ENCODE results near the gene CSAG2.
"Not testable (repeated sequence)": the region's sequence is repeated elsewhere in the genome, so short reads cannot be mapped to it uniquely, and the experiment has no call there.

CSAG2 gene, protein sequence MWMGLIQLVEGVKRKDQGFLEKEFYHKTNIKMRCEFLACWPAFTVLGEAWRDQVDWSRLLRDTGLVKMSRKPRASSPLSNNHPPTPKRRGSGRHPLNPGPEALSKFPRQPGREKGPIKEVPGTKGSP

DNA sequence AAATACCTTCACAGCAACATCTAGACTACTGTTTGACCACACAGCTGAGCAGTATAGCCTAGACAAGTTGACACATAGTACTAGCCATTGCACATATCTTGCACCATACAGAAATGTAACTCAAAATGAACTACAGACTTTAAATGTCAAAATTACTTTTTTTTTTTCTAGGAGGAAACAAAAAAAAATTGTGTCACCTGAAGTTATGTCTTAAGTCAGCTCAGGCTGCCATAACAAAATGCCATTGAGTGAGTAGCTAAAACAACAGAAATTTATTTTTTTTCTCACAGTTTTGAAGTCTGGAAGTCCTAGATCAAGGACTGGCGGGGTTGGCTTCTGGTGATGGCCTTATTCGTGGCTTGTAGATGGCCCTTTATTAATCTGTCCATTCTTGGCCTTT lies at the start of gene CSAG2:
Gene CSAG2 (minus strand): TSS at position 101 of the 400 bp plus-strand sequence. CDS start 161 bp downstream, outside the sequence.
- H3K9ac ChIP-seq (ENCODE audit: low read depth, low read length); H3K4me1 ChIP-seq (ENCODE audit: insufficient read depth, low read length); H3K36me3 ChIP-seq (ENCODE audit: insufficient read depth, low read length); H3K9me3 ChIP-seq (ENCODE audit: control insufficient read depth, insufficient read depth, low read length): not testable (repeated sequence)

DNA sequence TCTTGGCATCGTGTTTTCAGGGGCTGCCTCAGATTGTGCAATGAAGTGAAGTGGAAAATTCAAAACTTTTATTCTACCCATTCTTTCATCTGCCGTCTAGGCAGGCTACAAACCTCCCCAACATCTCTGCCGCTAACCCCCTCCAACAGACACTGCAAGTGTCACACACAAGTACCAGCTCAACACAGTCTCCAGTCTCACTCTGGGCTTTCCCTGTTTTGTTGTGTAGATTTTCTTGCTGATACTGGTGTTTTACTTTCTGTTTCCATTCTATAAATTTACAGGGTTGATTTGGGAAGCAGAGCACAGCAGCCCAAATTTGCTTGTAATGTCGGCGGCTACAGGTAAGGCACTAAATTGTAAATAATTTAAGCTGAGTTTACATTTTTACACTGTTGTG lies 45.8 kb upstream of the CSAG2 start:
- not testable (repeated sequence) for H3K4me1 ChIP-seq (ENCODE audit: insufficient read depth, low read length); H3K36me3 ChIP-seq (ENCODE audit: insufficient read depth, low read length); H3K9ac ChIP-seq (ENCODE audit: low read depth, low read length); H3K9me3 ChIP-seq (ENCODE audit: control insufficient read depth, insufficient read depth, low read length)

DNA sequence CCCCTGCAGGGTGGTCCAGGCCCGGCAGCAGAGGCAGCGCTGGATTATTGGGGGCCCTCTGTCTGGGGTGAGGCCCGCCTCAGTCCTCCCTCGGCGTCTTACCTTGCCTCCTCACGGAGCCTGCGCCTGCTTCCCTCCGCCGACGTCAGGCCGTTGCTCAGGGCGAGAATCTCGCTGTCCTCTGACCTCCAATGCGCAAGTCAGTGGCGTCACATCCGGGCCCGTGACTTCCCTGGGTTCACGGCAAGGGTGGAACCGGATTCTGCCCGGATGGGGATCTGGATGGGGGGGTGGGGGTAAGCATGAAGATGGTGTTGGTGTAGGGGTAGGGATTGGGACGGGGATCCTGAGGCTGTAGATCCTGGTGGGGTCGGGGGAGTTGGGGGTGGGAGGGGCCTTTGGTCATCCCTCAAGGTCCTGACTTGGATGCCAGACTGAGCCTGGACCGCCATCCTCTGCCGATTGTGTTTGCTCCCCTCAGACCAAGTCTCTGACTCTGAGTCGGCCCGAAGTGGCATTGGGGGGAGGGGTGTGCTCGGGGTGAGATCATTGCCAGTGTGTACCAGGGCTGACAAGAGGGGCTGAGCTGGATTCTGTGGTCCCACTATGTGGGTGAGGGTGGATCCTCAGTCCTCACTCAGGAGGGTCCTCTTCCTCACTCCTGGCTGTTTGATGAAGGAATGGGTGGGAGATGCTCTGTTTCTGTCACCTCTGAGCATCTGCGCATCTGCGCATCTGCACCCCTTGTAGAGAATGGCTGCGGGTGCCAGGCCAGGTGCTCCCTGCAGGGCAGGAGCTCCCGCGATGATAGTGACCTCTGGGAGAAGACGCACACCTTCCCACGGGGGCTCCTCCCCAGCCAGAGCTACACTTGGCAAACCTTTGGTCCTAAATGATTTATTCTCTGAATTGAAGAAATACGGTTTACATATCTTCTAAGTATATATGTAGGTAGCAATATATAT lies 44.9 kb upstream of the CSAG2 start, which contains the start of gene MAGEA2:
Gene MAGEA2 (minus strand): TSS at position 157 of the 965 bp plus-strand sequence. CDS start 2,479 bp downstream, outside the sequence.
- H3K4me1 ChIP-seq (ENCODE audit: insufficient read depth, low read length); H3K9ac ChIP-seq (ENCODE audit: low read depth, low read length); H3K9me3 ChIP-seq (ENCODE audit: control insufficient read depth, insufficient read depth, low read length); H3K36me3 ChIP-seq (ENCODE audit: insufficient read depth, low read length): not testable (repeated sequence)

DNA sequence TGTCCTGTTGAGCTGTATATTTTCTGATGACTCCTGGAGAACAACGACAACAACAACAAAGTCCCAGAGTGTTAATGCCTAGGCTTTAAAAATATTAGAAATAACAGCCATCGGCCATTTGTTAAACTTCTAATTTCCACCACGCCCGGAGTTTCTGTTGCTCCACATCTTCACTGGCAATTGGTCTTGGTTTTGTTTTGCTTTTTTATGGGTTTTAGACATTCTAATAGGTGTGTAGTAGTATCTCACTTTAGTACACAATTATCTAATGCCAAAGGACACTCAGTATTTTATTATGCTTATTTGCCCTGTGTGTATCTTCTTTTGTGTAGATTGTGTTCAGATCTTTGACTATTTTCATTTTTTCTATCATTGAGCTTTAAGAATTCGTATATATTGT lies 29.5 kb upstream of the CSAG2 start:
- Histone ChIP-seq H3K4me1 (ENCODE audit: insufficient read depth, low read length) (no peaks in the 10 kb centered on the region), H3K9me3 (ENCODE audit: control insufficient read depth, insufficient read depth, low read length) (no peaks in the 10 kb centered on the region), H3K9ac (ENCODE audit: low read depth, low read length) (no peak overlapping the region), H3K36me3 (ENCODE audit: insufficient read depth, low read length) (no peaks in the 10 kb centered on the region)

DNA sequence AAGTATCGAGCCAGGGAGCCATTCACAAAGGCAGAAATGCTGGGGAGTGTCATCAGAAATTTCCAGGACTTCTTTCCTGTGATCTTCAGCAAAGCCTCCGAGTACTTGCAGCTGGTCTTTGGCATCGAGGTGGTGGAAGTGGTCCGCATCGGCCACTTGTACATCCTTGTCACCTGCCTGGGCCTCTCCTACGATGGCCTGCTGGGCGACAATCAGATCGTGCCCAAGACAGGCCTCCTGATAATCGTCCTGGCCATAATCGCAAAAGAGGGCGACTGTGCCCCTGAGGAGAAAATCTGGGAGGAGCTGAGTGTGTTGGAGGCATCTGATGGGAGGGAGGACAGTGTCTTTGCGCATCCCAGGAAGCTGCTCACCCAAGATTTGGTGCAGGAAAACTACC lies 27.5 kb upstream of the CSAG2 start:
- not testable (repeated sequence) for H3K36me3 ChIP-seq (ENCODE audit: insufficient read depth, low read length); H3K9ac ChIP-seq (ENCODE audit: low read depth, low read length); H3K4me1 ChIP-seq (ENCODE audit: insufficient read depth, low read length); H3K9me3 ChIP-seq (ENCODE audit: control insufficient read depth, insufficient read depth, low read length)

DNA sequence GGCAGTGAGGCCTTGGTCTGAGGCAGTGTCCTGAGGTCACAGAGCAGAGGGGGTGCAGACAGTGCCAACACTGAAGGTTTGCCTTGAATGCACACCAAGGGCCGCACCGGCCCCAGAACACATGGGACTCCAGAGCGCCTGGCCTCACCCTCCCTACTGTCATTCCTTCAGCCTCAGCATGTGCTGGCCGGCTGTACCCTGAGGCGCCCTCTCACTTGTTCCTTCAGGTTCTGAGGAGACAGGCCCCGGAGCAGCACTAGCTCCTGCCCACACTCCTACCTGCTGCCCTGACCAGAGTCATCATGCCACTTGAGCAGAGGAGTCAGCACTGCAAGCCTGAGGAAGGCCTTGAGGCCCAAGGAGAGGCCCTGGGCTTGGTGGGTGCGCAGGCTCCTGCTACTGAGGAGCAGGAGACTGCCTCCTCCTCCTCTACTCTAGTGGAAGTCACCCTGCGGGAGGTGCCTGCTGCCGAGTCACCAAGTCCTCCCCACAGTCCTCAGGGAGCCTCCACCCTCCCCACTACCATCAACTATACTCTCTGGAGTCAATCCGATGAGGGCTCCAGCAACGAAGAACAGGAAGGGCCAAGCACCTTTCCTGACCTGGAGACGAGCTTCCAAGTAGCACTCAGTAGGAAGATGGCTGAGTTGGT lies 26.9 kb upstream of the CSAG2 start:
- H3K9me3 ChIP-seq (ENCODE audit: control insufficient read depth, insufficient read depth, low read length), result no peaks in the 10 kb centered on the region
- no peaks in the 10 kb centered on the region for H3K4me1 ChIP-seq (ENCODE audit: insufficient read depth, low read length)
- H3K36me3 ChIP-seq (ENCODE audit: insufficient read depth, low read length), result no peaks in the 10 kb centered on the region
- no peak overlapping the region for H3K9ac ChIP-seq (ENCODE audit: low read depth, low read length)

DNA sequence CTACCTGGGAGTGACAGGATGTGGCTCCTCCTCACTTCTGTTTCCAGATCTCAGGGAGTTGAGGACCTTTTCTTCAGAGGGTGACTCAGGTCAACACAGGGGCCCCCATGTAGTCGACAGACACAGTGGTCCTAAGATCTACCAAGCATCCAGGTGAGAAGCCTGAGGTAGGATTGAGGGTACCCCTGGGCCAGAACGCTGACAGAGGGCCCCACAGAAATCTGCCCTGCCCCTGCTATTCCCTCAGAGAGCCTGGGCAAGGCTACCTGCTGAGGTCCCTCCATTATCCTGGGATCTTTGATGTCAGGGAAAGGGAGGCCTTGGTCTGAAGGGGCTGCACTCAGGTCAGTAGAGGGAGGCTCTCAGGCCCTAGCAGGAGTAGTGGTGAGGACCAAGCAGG lies 26.0 kb upstream of the CSAG2 start:
- no peaks in the 10 kb centered on the region for H3K36me3 ChIP-seq (ENCODE audit: insufficient read depth, low read length)
- no peak overlapping the region for H3K9ac ChIP-seq (ENCODE audit: low read depth, low read length)
- no peaks in the 10 kb centered on the region for H3K9me3 ChIP-seq (ENCODE audit: control insufficient read depth, insufficient read depth, low read length)

DNA sequence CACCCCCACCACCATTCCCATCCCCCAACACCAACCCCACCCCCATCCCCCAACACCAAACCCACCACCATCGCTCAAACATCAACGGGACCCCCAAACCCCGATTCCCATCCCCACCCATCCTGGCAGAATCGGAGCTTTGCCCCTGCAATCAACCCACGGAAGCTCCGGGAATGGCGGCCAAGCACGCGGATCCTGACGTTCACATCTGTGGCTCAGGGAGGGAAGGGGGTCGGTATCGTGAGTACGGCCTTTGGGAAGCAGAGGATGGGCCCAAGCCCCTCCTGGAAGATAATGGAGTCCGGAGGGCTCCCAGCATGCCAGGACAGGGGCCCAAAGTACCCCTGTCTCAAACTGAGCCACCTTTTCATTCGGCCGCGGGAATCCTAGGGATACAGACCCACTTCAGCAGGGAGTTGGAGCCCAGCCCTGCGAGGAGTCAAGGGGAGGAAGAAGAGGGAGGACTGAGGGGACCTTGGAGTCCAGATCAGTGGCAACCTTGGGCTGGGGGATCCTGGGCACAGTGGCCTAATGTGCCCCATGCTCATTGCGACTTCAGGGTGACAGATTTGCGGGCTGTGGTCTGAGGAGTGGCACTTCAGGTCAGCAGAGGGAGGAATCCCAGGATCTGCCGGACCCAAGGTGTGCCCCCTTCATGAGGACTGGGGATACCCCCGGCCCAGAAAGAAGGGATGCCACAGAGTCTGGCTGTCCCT lies 25.2 kb upstream of the CSAG2 start:
- not testable (repeated sequence) for H3K4me1 ChIP-seq (ENCODE audit: insufficient read depth, low read length); H3K36me3 ChIP-seq (ENCODE audit: insufficient read depth, low read length); H3K9me3 ChIP-seq (ENCODE audit: control insufficient read depth, insufficient read depth, low read length); H3K9ac ChIP-seq (ENCODE audit: low read depth, low read length)

More for the DNA sequence above, 26.0 kb upstream of the CSAG2 start:
- no peaks in the 10 kb centered on the region for H3K4me1 ChIP-seq (ENCODE audit: insufficient read depth, low read length)

DNA sequence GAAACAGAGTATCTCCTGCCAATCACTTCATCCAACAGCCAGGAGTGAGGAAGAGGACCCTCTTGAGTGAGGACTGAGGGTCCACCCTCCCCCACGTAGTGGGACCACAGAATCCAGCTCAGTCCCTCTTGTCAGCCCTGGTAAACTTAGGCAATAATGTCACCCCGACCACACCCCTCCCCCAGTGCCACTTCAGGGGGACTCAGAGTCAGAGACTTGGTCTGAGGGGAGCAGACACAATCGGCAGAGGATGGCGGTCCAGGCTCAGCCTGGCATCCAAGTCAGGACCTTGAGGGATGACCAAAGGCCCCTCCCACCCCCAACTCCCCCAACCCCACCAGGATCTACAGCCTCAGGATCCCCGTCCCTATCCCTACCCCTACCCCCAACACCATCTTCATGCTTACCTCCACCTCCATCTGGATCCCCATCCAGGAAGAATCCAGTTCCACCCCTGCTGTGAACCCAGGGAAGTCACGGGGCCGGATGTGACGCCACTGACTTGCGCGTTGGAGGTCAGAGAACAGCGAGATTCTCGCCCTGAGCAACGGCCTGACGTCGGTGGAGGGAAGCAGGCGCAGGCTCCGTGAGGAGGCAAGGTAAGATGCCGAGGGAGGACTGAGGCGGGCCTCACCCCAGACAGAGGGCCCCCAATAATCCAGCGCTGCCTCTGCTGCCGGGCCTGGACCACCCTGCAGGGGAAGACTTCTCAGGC lies 24.3 kb upstream of the CSAG2 start, which contains the start of the genes CSAG1 and MAGEA12:
Gene CSAG1 (minus strand): TSS at position 461 of the 715 bp plus-strand sequence. CDS start 1,261 bp downstream, outside the sequence.
Gene MAGEA12 (plus strand): TSS at position 497 of the 715 bp plus-strand sequence. CDS start 2,405 bp downstream, outside the sequence.
- H3K4me1 ChIP-seq (ENCODE audit: insufficient read depth, low read length), result no peaks in the 10 kb centered on the region
- H3K9ac ChIP-seq (ENCODE audit: low read depth, low read length), result no peak within 1 kb of the TSS
- H3K36me3 ChIP-seq (ENCODE audit: insufficient read depth, low read length), result no peaks in the 10 kb centered on the region
- H3K9me3 ChIP-seq (ENCODE audit: control insufficient read depth, insufficient read depth, low read length), result no peaks in the 10 kb centered on the region

DNA sequence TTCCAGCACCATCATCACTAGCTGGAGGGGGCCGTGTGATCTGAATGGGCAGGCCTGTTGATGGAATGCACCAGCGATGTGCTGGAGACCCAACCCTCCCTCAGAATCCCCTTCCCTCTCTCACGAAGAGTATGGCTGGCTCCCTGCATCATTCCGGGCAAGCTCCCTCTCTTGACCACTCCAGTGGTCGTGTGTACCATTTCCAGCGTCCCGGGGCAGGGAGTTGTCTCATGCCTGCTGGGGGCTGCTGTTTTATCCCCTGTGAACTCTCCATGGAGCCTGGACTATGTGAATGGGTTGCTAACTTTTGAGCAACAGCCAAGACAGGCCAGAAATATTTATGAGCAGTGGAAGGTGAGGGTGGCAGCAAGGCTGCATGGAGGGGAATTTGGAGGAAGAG lies 16.3 kb upstream of the CSAG2 start:
- Histone ChIP-seq H3K9me3 (ENCODE audit: control insufficient read depth, insufficient read depth, low read length) (no peaks in the 10 kb centered on the region), H3K9ac (ENCODE audit: low read depth, low read length) (no peak overlapping the region), H3K36me3 (ENCODE audit: insufficient read depth, low read length) (no peaks in the 10 kb centered on the region), H3K4me1 (ENCODE audit: insufficient read depth, low read length) (no peaks in the 10 kb centered on the region)

DNA sequence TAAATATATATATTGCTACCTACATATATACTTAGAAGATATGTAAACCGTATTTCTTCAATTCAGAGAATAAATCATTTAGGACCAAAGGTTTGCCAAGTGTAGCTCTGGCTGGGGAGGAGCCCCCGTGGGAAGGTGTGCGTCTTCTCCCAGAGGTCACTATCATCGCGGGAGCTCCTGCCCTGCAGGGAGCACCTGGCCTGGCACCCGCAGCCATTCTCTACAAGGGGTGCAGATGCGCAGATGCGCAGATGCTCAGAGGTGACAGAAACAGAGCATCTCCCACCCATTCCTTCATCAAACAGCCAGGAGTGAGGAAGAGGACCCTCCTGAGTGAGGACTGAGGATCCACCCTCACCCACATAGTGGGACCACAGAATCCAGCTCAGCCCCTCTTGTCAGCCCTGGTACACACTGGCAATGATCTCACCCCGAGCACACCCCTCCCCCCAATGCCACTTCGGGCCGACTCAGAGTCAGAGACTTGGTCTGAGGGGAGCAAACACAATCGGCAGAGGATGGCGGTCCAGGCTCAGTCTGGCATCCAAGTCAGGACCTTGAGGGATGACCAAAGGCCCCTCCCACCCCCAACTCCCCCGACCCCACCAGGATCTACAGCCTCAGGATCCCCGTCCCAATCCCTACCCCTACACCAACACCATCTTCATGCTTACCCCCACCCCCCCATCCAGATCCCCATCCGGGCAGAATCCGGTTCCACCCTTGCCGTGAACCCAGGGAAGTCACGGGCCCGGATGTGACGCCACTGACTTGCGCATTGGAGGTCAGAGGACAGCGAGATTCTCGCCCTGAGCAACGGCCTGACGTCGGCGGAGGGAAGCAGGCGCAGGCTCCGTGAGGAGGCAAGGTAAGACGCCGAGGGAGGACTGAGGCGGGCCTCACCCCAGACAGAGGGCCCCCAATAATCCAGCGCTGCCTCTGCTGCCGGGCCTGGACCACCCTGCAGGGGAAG lies 5.0 kb upstream of the CSAG2 start, which contains the start of gene MAGEA2B:
Gene MAGEA2B (plus strand): TSS at position 814 of the 973 bp plus-strand sequence. CDS start 2,479 bp downstream, outside the sequence.
- not testable (repeated sequence) for H3K36me3 ChIP-seq (ENCODE audit: insufficient read depth, low read length); H3K4me1 ChIP-seq (ENCODE audit: insufficient read depth, low read length); H3K9me3 ChIP-seq (ENCODE audit: control insufficient read depth, insufficient read depth, low read length); H3K9ac ChIP-seq (ENCODE audit: low read depth, low read length)

DNA sequence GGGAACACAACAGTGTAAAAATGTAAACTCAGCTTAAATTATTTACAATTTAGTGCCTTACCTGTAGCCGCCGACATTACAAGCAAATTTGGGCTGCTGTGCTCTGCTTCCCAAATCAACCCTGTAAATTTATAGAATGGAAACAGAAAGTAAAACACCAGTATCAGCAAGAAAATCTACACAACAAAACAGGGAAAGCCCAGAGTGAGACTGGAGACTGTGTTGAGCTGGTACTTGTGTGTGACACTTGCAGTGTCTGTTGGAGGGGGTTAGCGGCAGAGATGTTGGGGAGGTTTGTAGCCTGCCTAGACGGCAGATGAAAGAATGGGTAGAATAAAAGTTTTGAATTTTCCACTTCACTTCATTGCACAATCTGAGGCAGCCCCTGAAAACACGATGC lies 4.1 kb upstream of the CSAG2 start:
- not testable (repeated sequence) for H3K9me3 ChIP-seq (ENCODE audit: control insufficient read depth, insufficient read depth, low read length); H3K4me1 ChIP-seq (ENCODE audit: insufficient read depth, low read length); H3K9ac ChIP-seq (ENCODE audit: low read depth, low read length); H3K36me3 ChIP-seq (ENCODE audit: insufficient read depth, low read length)

DNA sequence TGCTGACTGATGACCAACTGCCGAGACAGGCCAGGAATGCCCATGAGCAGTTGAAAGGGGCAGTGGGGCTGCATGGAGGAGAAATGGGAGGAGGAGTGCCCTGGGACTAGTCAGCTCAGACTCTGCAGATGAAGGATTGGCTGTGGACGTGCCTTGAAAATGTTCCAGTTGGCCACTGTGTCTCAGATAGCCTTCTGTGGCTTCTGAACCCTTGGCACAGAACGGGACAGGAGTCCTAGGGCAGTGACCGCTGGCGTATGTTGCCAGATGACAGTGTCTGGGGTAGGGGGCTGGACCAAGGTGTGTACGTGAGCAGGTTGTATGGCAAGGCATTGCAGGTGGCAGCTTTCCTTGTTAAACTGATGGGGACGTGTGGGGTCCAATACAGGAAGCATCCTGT lies 2.6 kb downstream of the CSAG2 start:
- not testable (repeated sequence) for H3K36me3 ChIP-seq (ENCODE audit: insufficient read depth, low read length); H3K4me1 ChIP-seq (ENCODE audit: insufficient read depth, low read length)

More for the DNA sequence above, 2.6 kb downstream of the CSAG2 start:
- H3K9me3 ChIP-seq (ENCODE audit: control insufficient read depth, insufficient read depth, low read length); H3K9ac ChIP-seq (ENCODE audit: low read depth, low read length): not testable (repeated sequence)
